Measurements from ENCODE around the gene CNTFR. TPM values are rescaled to one million over a fixed set of nuclear protein-coding genes. Genes with fewer than 3 reads are reported as not detected.

Gene CNTFR
- total RNA-seq, 4 donors from 2014 or later: 0.47 to 11.6 (median 1.6) TPM

DNA sequence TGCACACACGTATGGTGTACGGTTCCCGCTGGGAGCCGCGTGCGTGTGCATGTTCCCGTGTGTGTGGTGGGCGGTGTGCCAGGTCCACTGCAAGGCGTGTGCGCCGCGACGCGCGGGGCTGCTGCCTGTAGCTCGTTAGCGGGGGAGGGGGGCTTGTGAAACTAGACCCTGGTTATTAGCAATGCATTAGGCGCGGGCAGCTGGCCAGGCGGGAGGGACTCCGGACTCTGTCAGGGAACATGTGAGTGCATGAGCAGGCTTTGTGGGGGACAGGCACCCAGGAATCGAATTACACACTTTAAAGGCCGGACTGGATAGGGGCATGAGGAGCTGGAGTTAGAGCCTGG, 34.5 kb downstream of the CNTFR start:
- no peaks in the 10 kb centered on the region for H3K9me3 ChIP-seq
- no peak for ATAC-seq
- TF ChIP-seq POLR2AphosphoS5 (IDR thresholded peaks at IDR 0.05) (no peak), POLR2A (IDR thresholded peaks at IDR 0.05) (no peak), EP300 (IDR thresholded peaks at IDR 0.05) (no peak)
- TF ChIP-seq, protein P1, sequence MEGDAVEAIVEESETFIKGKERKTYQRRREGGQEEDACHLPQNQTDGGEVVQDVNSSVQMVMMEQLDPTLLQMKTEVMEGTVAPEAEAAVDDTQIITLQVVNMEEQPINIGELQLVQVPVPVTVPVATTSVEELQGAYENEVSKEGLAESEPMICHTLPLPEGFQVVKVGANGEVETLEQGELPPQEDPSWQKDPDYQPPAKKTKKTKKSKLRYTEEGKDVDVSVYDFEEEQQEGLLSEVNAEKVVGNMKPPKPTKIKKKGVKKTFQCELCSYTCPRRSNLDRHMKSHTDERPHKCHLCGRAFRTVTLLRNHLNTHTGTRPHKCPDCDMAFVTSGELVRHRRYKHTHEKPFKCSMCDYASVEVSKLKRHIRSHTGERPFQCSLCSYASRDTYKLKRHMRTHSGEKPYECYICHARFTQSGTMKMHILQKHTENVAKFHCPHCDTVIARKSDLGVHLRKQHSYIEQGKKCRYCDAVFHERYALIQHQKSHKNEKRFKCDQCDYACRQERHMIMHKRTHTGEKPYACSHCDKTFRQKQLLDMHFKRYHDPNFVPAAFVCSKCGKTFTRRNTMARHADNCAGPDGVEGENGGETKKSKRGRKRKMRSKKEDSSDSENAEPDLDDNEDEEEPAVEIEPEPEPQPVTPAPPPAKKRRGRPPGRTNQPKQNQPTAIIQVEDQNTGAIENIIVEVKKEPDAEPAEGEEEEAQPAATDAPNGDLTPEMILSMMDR (IDR thresholded peaks at IDR 0.05): no peak
- peaks cover 0 to 12% (median 7%) of the 10 kb centered on the region in 3 donors for H3K4me1 ChIP-seq
- H3K27me3 ChIP-seq: peaks cover 34% of the 10 kb centered on the region
- 36 to 80% methylated on average over 1 to 15 of the region's 23 CpGs for WGBS, 2 donors (ENCODE audit: low coverage in 1 of 2)
- no peak overlapping the region for H3K4me3 ChIP-seq
- no peaks in the 10 kb centered on the region for H3K36me3 ChIP-seq
- no peak overlapping the region for H3K27ac ChIP-seq

DNA sequence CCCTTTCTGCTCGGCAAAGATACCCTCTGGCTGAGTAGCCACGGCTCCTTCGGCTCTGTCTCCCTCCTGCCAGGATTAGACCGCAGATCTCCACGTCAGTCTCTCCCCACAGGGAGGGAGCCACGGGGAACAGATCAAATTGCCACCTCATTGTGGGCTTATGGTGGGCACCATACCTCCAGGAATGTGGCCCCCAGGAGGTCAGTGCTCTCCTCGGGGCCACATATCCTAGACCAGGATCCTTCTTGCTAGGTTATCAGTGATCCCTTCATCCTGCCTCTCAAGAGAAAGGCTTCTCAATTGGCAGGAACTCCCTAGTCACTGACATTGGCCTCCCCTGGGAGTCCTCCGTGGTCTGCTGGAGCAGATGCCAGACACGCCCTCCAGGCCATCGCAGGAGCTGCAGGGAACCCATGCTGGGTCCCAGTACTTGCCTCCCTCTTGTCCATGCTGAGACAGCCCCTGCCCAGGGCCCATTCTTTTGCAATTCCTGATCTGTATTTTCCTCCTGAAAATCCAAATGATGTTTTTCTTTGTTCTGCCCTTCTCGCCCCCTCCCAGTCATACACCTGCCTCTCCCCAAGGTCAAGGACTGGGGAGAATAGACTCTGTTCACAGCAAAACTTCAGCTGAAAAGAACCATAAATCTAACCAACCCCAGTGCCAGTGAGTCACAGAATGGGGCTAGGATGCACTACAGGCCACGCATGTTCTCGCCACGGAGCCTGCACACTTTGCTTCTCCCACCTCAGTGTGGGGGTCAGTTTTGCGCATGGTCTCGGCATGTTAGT, 35.1 kb downstream of the CNTFR start:
- peaks cover 29% of the 10 kb centered on the region for H3K27me3 ChIP-seq
- ATAC-seq: no peak
- no peak overlapping the region for H3K27ac ChIP-seq
- WGBS, 2 donors (ENCODE audit: low coverage in 1 of 2): 54 to 82% methylated on average over 4 to 7 of the region's 16 CpGs
- TF ChIP-seq EP300 (IDR thresholded peaks at IDR 0.05) (no peak), POLR2AphosphoS5 (IDR thresholded peaks at IDR 0.05) (no peak), POLR2A (IDR thresholded peaks at IDR 0.05) (no peak)
- TF ChIP-seq, protein P1 (IDR thresholded peaks at IDR 0.05): no peak
- no peak overlapping the region for H3K4me3 ChIP-seq
- no peaks in the 10 kb centered on the region for H3K36me3 ChIP-seq
- H3K9me3 ChIP-seq: no peaks in the 10 kb centered on the region
- peaks cover 0 to 6% (median under 1%) of the 10 kb centered on the region in 3 donors for H3K4me1 ChIP-seq

DNA sequence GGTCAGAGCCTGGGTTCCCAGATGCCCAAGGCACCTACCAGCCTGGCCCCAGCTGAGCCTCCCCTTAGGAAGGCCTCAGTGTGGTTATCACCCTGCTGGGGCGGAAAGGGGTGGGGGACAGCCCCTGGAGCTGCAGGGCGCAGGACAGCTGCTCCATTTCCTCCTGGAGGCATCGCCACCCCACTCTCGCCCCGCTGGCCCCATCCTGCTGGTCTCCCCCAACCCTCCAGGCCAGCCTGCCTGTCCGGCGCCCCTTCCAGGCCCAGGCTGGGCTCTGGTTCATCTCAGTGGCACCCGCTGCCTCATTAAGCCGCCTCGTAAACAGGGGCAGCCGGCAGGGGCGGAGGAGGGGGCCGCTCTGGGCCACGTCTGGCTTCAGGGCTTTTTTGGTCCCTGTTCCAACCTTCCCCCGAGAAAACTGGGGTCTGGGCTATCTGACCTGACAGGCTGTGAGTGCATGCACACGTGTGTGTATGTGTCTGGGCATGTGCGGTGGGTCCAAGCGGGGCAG, 36.0 kb downstream of the CNTFR start:
- WGBS, 2 donors (ENCODE audit: low coverage in 1 of 2): 80% methylated on average over 1 of the region's 18 CpGs; no CpG with 5 or more reads in 1 of the 2 donors
- Histone ChIP-seq H3K27me3 (peaks cover 20% of the 10 kb centered on the region), H3K27ac (no peak overlapping the region), H3K4me3 (no peak overlapping the region), H3K4me1 (no peaks in the 10 kb centered on the region), H3K9me3 (no peaks in the 10 kb centered on the region), H3K36me3 (no peaks in the 10 kb centered on the region)
- ATAC-seq: no peak
- TF ChIP-seq POLR2AphosphoS5 (IDR thresholded peaks at IDR 0.05) (no peak), EP300 (IDR thresholded peaks at IDR 0.05) (no peak), POLR2A (IDR thresholded peaks at IDR 0.05) (no peak)
- TF ChIP-seq, protein P1 (IDR thresholded peaks at IDR 0.05): no peak

DNA sequence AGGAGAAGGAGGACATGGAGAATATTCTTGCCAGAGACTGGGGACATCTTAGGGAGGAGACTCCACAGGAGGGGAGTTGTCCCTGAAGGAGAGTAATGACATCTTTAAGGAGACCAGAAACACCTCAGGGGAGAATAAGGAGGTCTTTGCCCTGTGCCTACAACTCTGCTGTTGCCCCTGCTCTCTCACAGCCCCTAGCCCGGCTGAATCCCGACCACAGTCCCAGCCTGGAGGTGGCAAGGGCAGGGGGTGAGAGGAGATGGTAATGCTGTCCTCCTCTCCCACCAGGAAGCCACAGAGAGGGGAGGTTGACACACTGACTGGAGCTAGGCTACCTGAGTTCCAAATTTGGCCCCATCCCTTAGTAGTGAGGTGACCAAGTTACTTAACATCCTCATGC, 36.5 kb downstream of the CNTFR start:
- H3K27ac ChIP-seq: no peak overlapping the region
- no peak for ATAC-seq
- H3K4me1 ChIP-seq: peaks cover 0 to 2% (median 0%) of the 10 kb centered on the region in 3 donors
- no CpG with 5 or more reads among the region's 2 CpGs for WGBS, 2 donors (ENCODE audit: low coverage in 1 of 2)
- H3K4me3 ChIP-seq: no peak overlapping the region
- peaks cover 17% of the 10 kb centered on the region for H3K27me3 ChIP-seq
- H3K36me3 ChIP-seq: no peaks in the 10 kb centered on the region
- TF ChIP-seq POLR2AphosphoS5 (IDR thresholded peaks at IDR 0.05) (no peak), POLR2A (IDR thresholded peaks at IDR 0.05) (no peak), EP300 (IDR thresholded peaks at IDR 0.05) (no peak)
- TF ChIP-seq, protein P1 (IDR thresholded peaks at IDR 0.05): no peak
- no peaks in the 10 kb centered on the region for H3K9me3 ChIP-seq

DNA sequence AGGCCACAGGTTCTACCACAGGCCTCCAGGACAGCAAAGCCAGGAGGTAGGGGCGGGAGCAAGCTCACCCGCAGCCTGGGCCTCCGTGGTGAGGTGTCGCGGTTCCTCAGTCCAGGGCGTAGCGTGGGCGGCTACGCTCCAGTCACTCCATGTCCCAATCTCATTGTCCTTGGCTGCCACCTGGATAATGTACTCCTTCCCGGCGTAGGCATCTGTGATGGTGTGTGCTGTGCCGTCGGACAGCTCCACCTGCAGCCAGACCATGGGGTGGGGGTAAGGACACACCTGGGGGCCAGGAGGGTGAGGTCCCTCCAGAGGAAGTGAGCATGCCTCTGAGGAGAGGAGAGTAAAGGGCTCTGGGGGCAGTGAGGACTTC, 36.9 kb downstream of the CNTFR start:
- ATAC-seq: no peak
- WGBS, 2 donors (ENCODE audit: low coverage in 1 of 2): 80% methylated on average over 1 to 6 of the region's 13 CpGs

More for the DNA sequence above, 36.9 kb downstream of the CNTFR start:
- Histone ChIP-seq H3K4me1 (peaks cover 0 to 6% (median 0%) of the 10 kb centered on the region in 3 donors), H3K27ac (no peak overlapping the region), H3K27me3 (peaks cover 17% of the 10 kb centered on the region), H3K9me3 (no peaks in the 10 kb centered on the region), H3K36me3 (no peaks in the 10 kb centered on the region), H3K4me3 (no peak overlapping the region)
- TF ChIP-seq, protein P1 (IDR thresholded peaks at IDR 0.05): no peak
- TF ChIP-seq EP300 (IDR thresholded peaks at IDR 0.05): no peak
- TF ChIP-seq POLR2AphosphoS5 (IDR thresholded peaks at IDR 0.05): no peak
- TF ChIP-seq POLR2A (IDR thresholded peaks at IDR 0.05): no peak
